ENCODE data around the gene PALM2AKAP2.

DNA sequence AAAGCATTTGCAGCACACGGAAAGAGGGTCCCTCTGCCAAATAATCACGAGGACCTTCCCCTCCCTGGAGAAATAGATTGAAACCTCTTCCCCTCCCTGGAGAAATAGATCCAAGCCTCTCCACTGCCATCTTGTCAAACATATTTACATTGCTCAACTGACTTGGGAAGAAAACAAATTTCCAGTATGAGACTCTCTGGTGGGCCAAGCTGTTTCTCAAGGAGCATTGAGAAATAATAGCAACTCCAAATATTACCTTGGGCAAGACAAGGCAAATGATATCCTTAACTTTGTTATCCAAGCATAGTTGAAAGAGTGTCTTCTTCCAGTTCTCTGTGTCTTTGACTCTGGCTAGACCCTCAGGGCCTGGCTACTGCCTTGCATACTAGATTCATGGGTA lies 45.2 kb upstream of the PALM2AKAP2 start:
- TF ChIP-seq, protein P1, sequence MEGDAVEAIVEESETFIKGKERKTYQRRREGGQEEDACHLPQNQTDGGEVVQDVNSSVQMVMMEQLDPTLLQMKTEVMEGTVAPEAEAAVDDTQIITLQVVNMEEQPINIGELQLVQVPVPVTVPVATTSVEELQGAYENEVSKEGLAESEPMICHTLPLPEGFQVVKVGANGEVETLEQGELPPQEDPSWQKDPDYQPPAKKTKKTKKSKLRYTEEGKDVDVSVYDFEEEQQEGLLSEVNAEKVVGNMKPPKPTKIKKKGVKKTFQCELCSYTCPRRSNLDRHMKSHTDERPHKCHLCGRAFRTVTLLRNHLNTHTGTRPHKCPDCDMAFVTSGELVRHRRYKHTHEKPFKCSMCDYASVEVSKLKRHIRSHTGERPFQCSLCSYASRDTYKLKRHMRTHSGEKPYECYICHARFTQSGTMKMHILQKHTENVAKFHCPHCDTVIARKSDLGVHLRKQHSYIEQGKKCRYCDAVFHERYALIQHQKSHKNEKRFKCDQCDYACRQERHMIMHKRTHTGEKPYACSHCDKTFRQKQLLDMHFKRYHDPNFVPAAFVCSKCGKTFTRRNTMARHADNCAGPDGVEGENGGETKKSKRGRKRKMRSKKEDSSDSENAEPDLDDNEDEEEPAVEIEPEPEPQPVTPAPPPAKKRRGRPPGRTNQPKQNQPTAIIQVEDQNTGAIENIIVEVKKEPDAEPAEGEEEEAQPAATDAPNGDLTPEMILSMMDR (IDR thresholded peaks at IDR 0.05; ENCODE audit: poor library complexity, severe bottlenecking) = no peak
- no peak for TF ChIP-seq EZH2 (IDR thresholded peaks at IDR 0.05; ENCODE audit: borderline replicate concordance, insufficient read depth, low read length, poor library complexity, severe bottlenecking)
- no peak for TF ChIP-seq EP300 (conservative IDR thresholded peaks at IDR 0.05; ENCODE audit: poor library complexity, severe bottlenecking)
- TF ChIP-seq RAD21 (conservative IDR thresholded peaks at IDR 0.05) = no peak
- no peak for TF ChIP-seq SMC3 (conservative IDR thresholded peaks at IDR 0.05; ENCODE audit: poor library complexity)
- no peak for TF ChIP-seq POLR2AphosphoS5 (IDR thresholded peaks at IDR 0.05)

Data from neural cell (in vitro differentiated cells).